ENCODE measurements around the gene DPP6.

DPP6 gene

DNA sequence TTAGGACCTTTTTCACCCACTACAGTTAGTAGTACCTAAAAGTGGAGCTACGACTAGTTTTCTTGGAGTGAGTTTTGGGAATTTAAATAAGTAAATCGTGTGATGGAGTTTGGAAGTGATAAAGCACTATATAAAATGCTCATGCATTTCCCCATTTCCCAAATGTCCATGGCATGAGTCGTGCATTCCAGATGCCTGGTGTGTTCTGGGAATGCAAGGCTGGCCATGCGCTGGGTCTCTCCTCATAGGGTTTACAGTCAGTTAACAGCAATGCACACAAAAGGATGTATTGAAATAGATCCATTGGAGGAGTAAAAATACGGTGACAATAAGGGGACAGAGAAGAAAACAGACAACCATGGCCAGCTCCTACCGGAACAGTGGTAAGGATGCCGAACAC lies 149.8 kb downstream of the DPP6 start:
- Histone ChIP-seq H3K36me3 (ENCODE audit: low read depth) (no peaks in the 10 kb centered on the region), H3K9me3 (ENCODE audit: severe bottlenecking) (peaks cover 3% of the 10 kb centered on the region), H3K27ac (ENCODE audit: poor library complexity, severe bottlenecking) (no peak overlapping the region), H3K4me1 (ENCODE audit: insufficient read depth, poor library complexity, severe bottlenecking) (no peaks in the 10 kb centered on the region), H3K4me3 (ENCODE audit: severe bottlenecking) (no peak overlapping the region), H3K27me3 (ENCODE audit: insufficient read depth, poor library complexity, severe bottlenecking) (no peaks in the 10 kb centered on the region)
- DNase-seq (ENCODE audit: low spot score): no peak
- ATAC-seq (ENCODE audit: low read depth): no peak
- TF ChIP-seq, protein P1, sequence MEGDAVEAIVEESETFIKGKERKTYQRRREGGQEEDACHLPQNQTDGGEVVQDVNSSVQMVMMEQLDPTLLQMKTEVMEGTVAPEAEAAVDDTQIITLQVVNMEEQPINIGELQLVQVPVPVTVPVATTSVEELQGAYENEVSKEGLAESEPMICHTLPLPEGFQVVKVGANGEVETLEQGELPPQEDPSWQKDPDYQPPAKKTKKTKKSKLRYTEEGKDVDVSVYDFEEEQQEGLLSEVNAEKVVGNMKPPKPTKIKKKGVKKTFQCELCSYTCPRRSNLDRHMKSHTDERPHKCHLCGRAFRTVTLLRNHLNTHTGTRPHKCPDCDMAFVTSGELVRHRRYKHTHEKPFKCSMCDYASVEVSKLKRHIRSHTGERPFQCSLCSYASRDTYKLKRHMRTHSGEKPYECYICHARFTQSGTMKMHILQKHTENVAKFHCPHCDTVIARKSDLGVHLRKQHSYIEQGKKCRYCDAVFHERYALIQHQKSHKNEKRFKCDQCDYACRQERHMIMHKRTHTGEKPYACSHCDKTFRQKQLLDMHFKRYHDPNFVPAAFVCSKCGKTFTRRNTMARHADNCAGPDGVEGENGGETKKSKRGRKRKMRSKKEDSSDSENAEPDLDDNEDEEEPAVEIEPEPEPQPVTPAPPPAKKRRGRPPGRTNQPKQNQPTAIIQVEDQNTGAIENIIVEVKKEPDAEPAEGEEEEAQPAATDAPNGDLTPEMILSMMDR (IDR thresholded peaks at IDR 0.05; ENCODE audit: poor library complexity, severe bottlenecking): no peak

- TF ChIP-seq, protein P1 (IDR thresholded peaks at IDR 0.05; ENCODE audit: poor library complexity, severe bottlenecking): no peak
- Histone ChIP-seq H3K36me3 (ENCODE audit: low read depth) (no peaks in the 10 kb centered on the region), H3K27ac (ENCODE audit: poor library complexity, severe bottlenecking) (no peak overlapping the region), H3K4me3 (ENCODE audit: severe bottlenecking) (no peak overlapping the region), H3K9me3 (ENCODE audit: severe bottlenecking) (peaks cover 3% of the 10 kb centered on the region), H3K4me1 (ENCODE audit: insufficient read depth, poor library complexity, severe bottlenecking) (no peaks in the 10 kb centered on the region), H3K27me3 (ENCODE audit: insufficient read depth, poor library complexity, severe bottlenecking) (no peaks in the 10 kb centered on the region)
- no peak for DNase-seq (ENCODE audit: low spot score)
- ATAC-seq (ENCODE audit: low read depth): no peak
Observed at GRCh38 chr7:154204046-154204445, 151.8 kb downstream of the DPP6 start.

DNA sequence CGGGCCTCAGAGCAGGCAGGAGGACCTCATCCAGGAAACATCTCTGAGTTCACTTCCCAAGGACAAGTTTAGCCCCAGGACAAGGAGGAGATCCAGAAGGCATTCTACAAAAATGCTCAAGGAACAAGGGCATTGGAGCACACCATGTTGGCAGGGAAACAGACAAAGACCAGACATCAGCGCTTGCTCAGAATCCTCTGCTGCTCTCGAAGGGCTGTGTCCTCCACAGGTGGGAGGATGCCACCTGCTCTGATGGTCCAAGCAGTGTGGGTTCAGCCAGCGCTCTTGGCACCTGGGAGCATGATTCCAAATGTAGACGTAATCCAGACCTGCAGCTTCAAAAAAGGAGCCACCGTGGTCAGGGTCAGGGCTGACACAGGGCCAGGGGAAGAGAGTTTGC lies 160.7 kb downstream of the DPP6 start:
- no peak for DNase-seq (ENCODE audit: low spot score)
- no peak overlapping the region for H3K4me3 ChIP-seq (ENCODE audit: severe bottlenecking)
- no peaks in the 10 kb centered on the region for H3K27me3 ChIP-seq (ENCODE audit: insufficient read depth, poor library complexity, severe bottlenecking)
- no peaks in the 10 kb centered on the region for H3K36me3 ChIP-seq (ENCODE audit: low read depth)
- TF ChIP-seq, protein P1 (IDR thresholded peaks at IDR 0.05; ENCODE audit: poor library complexity, severe bottlenecking): no peak
- H3K9me3 ChIP-seq (ENCODE audit: severe bottlenecking): no peaks in the 10 kb centered on the region
- H3K27ac ChIP-seq (ENCODE audit: poor library complexity, severe bottlenecking): no peak overlapping the region
- H3K4me1 ChIP-seq (ENCODE audit: insufficient read depth, poor library complexity, severe bottlenecking): no peaks in the 10 kb centered on the region
- no peak for ATAC-seq (ENCODE audit: low read depth)

DNA sequence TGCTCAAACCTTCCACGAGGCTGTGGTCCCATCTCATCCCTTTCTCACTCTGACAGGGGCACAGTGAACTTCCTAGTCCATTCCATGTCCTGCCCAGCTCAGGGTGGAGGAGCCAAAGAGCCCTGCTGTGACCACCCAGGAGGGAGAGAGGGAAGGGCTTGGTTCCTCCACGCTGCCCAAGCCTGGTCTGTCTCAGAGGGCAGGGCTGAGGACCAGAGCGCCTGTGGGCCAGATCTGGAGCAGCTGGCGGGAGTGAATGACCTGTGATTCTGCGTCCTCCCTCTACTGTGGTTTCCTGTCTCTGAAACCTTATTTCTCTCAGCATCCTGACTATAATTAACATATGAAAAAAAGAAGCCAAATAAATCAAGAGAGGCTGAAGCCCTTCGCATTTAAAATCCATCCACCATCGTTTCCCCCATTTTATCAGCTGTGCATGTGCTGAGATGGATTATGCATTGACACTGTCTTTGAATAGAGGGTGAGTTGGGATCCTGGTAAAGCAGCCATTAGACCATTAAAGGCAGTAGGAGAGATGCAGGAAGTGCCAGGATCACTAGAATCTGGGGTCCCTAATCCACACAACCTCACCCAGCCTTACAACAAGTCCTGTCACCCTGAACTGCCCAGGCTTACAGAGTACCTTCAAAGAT lies 165.6 kb downstream of the DPP6 start:
- no peaks in the 10 kb centered on the region for H3K36me3 ChIP-seq (ENCODE audit: low read depth)
- TF ChIP-seq, protein P1 (IDR thresholded peaks at IDR 0.05; ENCODE audit: poor library complexity, severe bottlenecking): no peak
- ATAC-seq (ENCODE audit: low read depth) (no peak), DNase-seq (ENCODE audit: low spot score) (no peak)
- no peak overlapping the region for H3K4me3 ChIP-seq (ENCODE audit: severe bottlenecking)
- H3K27ac ChIP-seq (ENCODE audit: poor library complexity, severe bottlenecking): no peak overlapping the region
- no peaks in the 10 kb centered on the region for H3K9me3 ChIP-seq (ENCODE audit: severe bottlenecking)
- no peaks in the 10 kb centered on the region for H3K4me1 ChIP-seq (ENCODE audit: insufficient read depth, poor library complexity, severe bottlenecking)
- H3K27me3 ChIP-seq (ENCODE audit: insufficient read depth, poor library complexity, severe bottlenecking): no peaks in the 10 kb centered on the region

GRCh38 chr7:154231732-154232131 lies 179.5 kb downstream of the DPP6 start:
- DNase-seq (ENCODE audit: low spot score): no peak
- ATAC-seq (ENCODE audit: low read depth): no peak
- Histone ChIP-seq H3K4me1 (ENCODE audit: insufficient read depth, poor library complexity, severe bottlenecking) (no peaks in the 10 kb centered on the region), H3K9me3 (ENCODE audit: severe bottlenecking) (peaks cover 2% of the 10 kb centered on the region), H3K27me3 (ENCODE audit: insufficient read depth, poor library complexity, severe bottlenecking) (no peaks in the 10 kb centered on the region), H3K27ac (ENCODE audit: poor library complexity, severe bottlenecking) (no peak overlapping the region), H3K36me3 (ENCODE audit: low read depth) (no peaks in the 10 kb centered on the region), H3K4me3 (ENCODE audit: severe bottlenecking) (no peak overlapping the region)
- TF ChIP-seq, protein P1 (IDR thresholded peaks at IDR 0.05; ENCODE audit: poor library complexity, severe bottlenecking): no peak

Data from RWPE2 (cell line).